Activated T-helper 9 cell treated with anti-CD3 and anti-CD28 coated beads, Interleukin-2, amount 50 U/mL, for 16 hours (primary cell): ENCODE data around the gene CAMTA1.

ENCODE experiments used
- DNase-seq: peaks from one replicate; pipeline ENCODE4 v3.0.0-alpha.2; 2020; ENCODE audit warnings: low read depth

CAMTA1 gene

GRCh38 chr1:6852136-6852890 lies 67.1 kb downstream of the CAMTA1 start:
- no peak for DNase-seq

DNA sequence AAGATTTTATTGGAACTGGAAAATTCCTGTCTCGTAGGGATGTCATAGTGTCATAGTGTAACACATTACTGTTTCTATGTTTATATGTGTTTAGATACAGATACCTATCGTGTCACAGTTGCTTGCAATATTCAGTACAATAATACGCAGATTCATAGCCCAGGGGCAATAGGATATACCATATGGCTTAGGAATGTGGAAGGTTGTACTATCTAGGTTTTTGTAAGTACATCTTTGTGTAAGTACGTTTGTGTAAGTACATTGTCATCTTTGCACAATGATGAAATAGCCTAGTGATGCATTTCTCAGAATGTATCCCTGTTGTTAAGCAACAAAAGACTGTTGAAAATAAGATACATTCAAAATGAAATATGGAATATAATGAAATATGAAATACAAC lies 68.9 kb downstream of the CAMTA1 start:
- DNase-seq = no peak

DNA sequence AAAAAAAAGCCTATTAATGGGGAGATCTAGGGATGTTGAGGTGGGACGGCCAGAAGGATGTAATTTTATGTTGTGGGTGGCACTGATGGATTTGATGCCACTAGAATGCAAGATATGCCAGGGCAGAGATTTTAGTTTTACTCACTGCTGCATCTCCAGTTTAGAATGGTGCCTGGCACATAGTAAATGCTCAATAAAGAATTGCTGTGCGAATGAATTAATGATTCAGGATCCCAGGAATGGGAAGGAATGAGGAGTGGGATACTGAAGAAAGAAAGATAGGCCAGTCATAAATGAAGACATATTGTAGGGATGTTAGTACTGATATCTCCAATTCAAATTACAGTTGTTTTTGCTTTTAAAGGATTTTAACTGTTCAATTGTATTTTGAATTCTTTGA lies 72.6 kb downstream of the CAMTA1 start:
- DNase-seq = no peak

- DNase-seq = no peak
Observed at GRCh38 chr1:6858596-6858995, 73.3 kb downstream of the CAMTA1 start.

DNA sequence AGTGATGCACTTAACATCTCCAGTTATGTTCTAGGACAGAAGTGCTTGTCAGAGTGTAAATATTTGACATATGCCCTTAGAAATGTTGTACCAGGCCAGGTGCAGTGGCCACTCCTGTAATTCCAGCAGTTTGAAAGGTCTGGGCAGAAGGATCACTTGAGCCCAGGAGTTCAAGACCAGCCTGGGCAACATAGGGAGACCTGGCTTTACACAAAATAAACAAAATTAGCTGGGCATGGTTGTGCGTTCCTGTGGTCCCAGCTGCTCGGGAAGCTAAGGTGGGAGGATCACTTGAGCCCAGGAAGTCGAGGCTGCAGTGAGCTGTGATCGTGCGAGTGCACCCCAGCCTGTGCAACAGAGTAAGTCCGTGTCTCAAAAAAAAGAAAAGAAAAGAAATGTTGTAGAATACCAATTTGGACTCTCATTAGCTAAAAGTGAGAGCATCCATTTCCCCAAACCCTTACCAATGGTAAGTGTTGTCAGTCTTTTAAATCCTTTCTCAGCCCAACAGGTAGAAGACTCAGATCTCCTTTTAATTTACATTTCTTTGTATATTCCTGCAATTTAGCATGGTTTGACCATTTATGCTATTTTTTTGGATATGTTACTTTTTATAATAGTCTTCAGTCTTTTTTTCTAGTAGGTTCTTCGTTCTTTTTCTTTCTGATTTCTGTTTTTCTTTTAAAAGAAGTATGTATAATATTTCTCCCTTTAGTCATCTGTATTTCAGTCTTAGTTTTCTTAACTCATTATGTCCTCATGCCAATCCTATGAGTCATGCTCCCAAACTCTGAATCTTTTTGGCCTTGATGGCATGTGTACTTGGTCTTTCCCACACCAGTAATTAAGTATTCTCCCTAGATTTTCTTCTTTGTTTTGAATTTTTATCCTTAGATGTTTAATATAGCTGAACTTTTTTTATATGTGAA lies 74.4 kb downstream of the CAMTA1 start:
- DNase-seq = no peak

DNA sequence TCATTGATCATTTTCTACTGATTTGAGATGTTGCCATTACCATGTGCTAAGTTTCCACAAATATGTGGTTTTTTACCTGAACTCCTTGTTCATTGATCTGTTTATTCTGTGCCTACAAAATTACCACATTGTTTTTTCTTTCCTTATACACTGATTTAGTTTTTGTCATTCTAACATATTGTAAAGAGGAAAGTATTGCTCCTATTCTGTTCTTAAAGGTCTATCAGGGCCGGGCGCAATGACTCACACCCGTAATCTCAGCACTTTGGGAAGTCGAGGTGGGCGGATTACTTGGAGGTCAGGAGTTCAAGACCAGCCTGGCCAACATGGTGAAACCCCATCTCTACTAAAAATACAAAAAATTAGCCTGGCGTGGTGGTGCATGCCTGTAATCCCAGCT lies 75.1 kb downstream of the CAMTA1 start:
- DNase-seq = no peak

DNA sequence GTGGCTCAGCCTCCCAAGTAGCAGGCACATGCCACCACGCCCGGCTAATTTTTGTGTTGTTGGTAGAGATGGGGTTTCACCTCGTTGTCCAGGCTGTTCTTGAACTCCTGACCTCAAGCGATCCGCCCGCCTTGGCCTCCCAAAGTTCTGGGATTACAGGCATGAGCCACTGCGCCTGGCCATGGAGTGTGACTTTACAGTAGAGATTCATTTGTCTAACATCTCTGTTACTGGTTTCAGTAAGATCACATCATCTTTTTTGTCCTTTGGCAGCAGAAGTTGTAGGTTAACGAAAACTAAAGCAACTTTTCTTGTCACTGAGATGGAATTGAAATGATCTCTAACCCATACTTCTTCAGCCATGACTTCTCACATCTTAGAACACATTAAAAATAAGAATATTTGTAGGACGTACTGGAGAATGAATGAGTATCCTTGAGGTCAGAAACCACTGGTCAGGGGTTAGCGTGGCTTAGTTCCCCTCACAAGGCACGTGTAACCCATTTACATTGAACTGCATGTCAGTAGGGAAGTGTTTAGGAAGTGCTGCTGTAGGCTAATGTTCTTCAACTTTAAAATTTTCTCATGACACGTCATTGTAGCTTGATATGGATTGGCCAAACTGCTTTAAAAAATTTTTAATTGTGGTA lies 75.9 kb downstream of the CAMTA1 start:
- DNase-seq = no peak

GRCh38 chr1:6862906-6863305 lies 77.7 kb downstream of the CAMTA1 start:
- DNase-seq = no peak

- no peak for DNase-seq
Observed at GRCh38 chr1:6864166-6864565, 78.9 kb downstream of the CAMTA1 start.

- no peak for DNase-seq
Observed at GRCh38 chr1:6866825-6867224, 81.6 kb downstream of the CAMTA1 start.

GRCh38 chr1:6867321-6867720 lies 82.1 kb downstream of the CAMTA1 start:
- no peak for DNase-seq

- DNase-seq = no peak
Observed at GRCh38 chr1:6867729-6868659, 82.7 kb downstream of the CAMTA1 start.

DNA sequence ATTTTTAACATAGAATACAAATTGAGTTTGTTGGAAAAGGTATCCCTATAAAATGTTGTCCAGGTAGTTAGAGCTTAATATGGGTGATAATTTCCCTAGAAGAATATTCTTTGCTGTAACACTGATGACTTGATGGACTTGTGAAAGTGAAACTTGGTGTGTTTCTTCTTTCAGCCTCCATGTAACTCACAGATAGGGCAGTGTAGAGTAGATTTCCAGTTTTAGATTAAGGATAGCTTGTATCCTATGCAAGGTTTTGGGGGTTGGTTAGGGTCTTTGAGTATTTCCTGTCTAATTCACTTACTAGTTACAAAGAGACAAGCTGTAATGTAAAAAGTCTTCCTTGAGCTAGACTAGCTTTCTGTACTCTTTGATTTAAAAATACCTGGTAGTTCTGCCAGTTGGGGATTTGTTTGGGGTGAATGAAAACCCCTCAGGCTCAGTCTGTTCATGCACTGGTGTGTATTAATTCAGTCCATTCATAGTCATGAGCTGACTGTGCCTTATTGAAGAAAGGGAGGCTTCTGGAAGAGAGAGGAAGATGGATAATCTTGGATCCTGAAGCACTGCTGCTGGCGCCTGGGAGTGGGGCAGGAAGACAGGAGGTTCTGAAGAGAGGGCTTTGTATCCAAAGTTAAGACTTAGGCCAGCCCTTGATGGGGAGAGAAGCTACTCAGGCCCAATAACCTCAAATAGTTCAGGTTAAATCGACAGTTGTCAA lies 83.6 kb downstream of the CAMTA1 start:
- DNase-seq = no peak

GRCh38 chr1:6869545-6869944 lies 84.3 kb downstream of the CAMTA1 start:
- DNase-seq = no peak

GRCh38 chr1:6870086-6870485 lies 84.8 kb downstream of the CAMTA1 start:
- no peak for DNase-seq

DNA sequence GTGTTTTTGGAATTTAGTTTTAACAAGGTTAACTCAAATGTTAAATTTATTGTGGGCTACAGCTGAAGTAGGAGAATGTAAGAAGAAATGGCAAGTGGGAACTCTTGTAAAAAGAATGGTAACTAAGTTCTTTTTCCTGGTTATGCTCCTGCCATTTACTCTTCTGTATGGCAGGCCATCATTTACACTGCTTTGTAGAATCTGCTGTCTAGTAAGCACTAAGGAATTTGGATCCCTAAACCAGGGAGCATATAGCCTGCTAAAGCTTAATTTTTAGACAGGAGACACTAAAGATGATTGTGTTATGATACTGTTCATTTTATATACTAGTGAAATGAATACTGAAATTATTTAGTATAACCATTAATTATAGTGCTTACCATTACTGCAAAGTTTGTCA lies 85.3 kb downstream of the CAMTA1 start:
- no peak for DNase-seq

- DNase-seq = no peak
Observed at GRCh38 chr1:6871300-6871972, 86.2 kb downstream of the CAMTA1 start.

DNA sequence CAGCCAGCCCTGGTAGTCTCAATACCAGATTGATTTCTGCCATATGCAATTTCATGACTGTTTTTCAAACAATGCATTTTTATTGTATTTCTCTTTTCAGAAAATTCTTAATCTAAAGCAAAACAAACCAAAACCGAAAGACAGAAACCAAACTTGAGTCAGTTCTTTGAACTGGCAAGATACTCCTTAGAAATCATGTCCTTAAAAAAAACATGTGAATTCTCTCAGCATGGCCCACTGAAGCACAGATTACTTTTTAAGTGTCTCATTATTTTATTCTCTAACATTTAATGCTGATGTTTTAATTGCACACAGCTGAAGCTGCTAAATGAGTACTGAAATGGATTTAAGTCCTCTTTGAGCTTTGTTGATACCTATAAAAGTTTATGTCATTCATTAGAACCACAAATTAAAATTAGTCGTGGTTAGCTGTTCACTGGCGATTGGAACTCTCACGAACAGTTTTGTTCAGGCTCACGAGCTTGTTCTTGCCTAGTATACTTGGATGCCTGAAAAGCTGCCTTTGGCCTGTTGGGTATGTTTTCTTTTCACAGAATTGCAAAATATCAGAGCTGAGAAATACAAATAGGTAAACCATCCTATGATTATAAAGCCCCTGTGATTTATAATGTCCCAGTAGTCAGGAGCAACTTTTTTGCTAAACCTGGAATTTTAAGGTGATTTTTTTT lies 87.5 kb downstream of the CAMTA1 start:
- DNase-seq = no peak

DNA sequence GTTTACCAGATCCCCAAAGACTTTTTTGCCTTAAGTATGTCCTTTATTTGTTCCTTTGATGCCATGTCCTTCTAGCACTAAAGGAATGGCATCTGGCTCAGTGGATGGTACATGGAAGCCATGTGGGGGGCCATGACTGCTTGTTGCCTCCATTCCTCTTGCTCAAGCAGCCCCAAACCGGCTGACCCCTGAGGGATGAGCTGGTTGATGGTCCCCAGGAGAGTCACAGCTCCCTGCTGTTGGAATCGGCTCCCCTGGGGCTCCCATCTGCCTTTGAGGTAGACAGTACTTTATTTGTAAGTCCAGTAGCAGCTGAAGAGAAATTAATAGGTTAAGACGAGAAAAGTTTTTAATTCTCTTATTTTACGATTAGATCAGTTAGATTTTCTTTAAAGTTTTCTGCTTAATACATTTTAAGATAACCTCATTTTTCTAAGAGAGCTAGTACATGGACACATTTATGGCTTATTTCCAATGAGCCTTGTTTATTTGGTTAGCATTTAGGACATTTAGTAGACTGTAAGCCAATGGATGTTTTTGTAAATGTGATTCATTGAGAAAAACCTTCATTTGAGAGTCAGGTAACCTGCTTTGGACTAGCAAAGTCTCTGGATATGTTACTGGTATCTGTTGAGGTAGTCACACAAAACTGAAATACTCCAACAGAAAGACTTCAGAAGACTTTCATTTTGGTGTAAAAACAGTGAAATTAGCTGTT lies 88.2 kb downstream of the CAMTA1 start:
- DNase-seq = no peak
